HepG2 (cell line): ENCODE measurements around the gene INO80B. TPM values are rescaled to one million over a fixed set of nuclear protein-coding genes. Genes with fewer than 3 reads are reported as not detected.

ENCODE experiments used
- ADNP ChIP-seq: sonication (generic); formaldehyde crosslinking; IDR thresholded peaks from 2 replicates; pipeline ENCODE4 v1.4.0; 2020; ENCODE audit warnings: missing genetic modification reagents
- CBFB ChIP-seq: sonication (generic); formaldehyde crosslinking; IDR thresholded peaks from 2 replicates; pipeline ENCODE4 v1.4.0; 2020; ENCODE audit warnings: missing genetic modification reagents
- CBX1 ChIP-seq: IDR thresholded peaks from one replicate; pipeline ENCODE4 v1.6.1; 2016; ENCODE audit warnings: antibody characterized with exemption, low read depth
- CREB1 ChIP-seq, 2 experiments: fragments of 450-650 bp in 1 of 2; IDR thresholded peaks; 2 replicates each; pipeline ENCODE4 v1.6.1; 2016 to 2017; ENCODE audit warnings: control low read depth in 1 of 2, mild to moderate bottlenecking in 1 of 2, missing compliant biosample characterization in 1 of 2, missing genetic modification characterization in 1 of 2
- GTF3A ChIP-seq: sonication (generic); formaldehyde crosslinking; conservative IDR thresholded peaks from 2 replicates; pipeline ENCODE4 v1.4.0; 2020; ENCODE audit warnings: mild to moderate bottlenecking, missing genetic modification reagents
- KLF16 ChIP-seq, 2 experiments: sonication (generic) in 1 of 2; formaldehyde crosslinking in 1 of 2; IDR thresholded peaks; 2 replicates each; pipeline versions ENCODE4 v1.6.1 to v1.8.0; 2016 to 2023; ENCODE audit warnings: missing genetic modification reagents in 2 of 2, missing compliant biosample characterization in 1 of 2
- MTA1 ChIP-seq: sonication (generic); formaldehyde crosslinking; IDR thresholded peaks from 2 replicates; pipeline ENCODE4 v1.4.0; 2020; ENCODE audit warnings: missing genetic modification reagents, mild to moderate bottlenecking, borderline replicate concordance
- PITX1 ChIP-seq: sonication (generic); formaldehyde crosslinking; IDR thresholded peaks from 2 replicates; pipeline ENCODE4 v1.5.1; 2020; ENCODE audit warnings: mild to moderate bottlenecking, missing genetic modification reagents
- SRSF1 ChIP-seq: fragments of 200-400 bp; formaldehyde crosslinking; optimal IDR thresholded peaks from 2 replicates; pipeline ENCODE3; 2017; ENCODE audit warnings: mild to moderate bottlenecking, low read depth, low read length, moderate library complexity
- TBP ChIP-seq: sonication (generic); formaldehyde crosslinking; IDR thresholded peaks from 2 replicates; pipeline ENCODE4 v1.5.0; 2020; ENCODE audit warnings: missing genetic modification reagents
- TOPORS ChIP-seq: sonication (generic); formaldehyde crosslinking; IDR thresholded peaks from 2 replicates; pipeline ENCODE4 v1.8.0; 2023; ENCODE audit warnings: mild to moderate bottlenecking, missing genetic modification reagents
- ZNF10 ChIP-seq: sonication (generic); formaldehyde crosslinking; IDR thresholded peaks from 2 replicates; pipeline ENCODE4 v1.4.0; 2020; ENCODE audit warnings: mild to moderate bottlenecking, low read depth, missing genetic modification reagents, borderline replicate concordance
- ZNF317 ChIP-seq: sonication (generic); formaldehyde crosslinking; IDR thresholded peaks from 2 replicates; pipeline ENCODE4 v1.5.0; 2020; ENCODE audit warnings: mild to moderate bottlenecking, missing genetic modification reagents
- ZNF460 ChIP-seq: sonication (generic); formaldehyde crosslinking; IDR thresholded peaks from 2 replicates; pipeline ENCODE4 v1.5.1; 2020; ENCODE audit warnings: missing genetic modification reagents, mild to moderate bottlenecking, borderline replicate concordance
- ZNF550 ChIP-seq: sonication (generic); formaldehyde crosslinking; IDR thresholded peaks from 2 replicates; pipeline ENCODE4 v1.4.0; 2020; ENCODE audit warnings: mild to moderate bottlenecking, missing genetic modification reagents, borderline replicate concordance
- ZNF570 ChIP-seq: sonication (generic); formaldehyde crosslinking; IDR thresholded peaks from 2 replicates; pipeline ENCODE4 v1.4.0; 2020; ENCODE audit warnings: mild to moderate bottlenecking, missing genetic modification reagents, borderline replicate concordance
- ZNF605 ChIP-seq: sonication (generic); formaldehyde crosslinking; IDR thresholded peaks from 2 replicates; pipeline ENCODE4 v1.8.0; 2022; ENCODE audit warnings: mild to moderate bottlenecking, missing genetic modification reagents
- ZNF790 ChIP-seq: sonication (generic); formaldehyde crosslinking; IDR thresholded peaks from 2 replicates; pipeline ENCODE4 v1.8.0; 2022; ENCODE audit warnings: missing genetic modification reagents, mild to moderate bottlenecking, borderline replicate concordance
- ZSCAN20 ChIP-seq: sonication (generic); formaldehyde crosslinking; IDR thresholded peaks from 2 replicates; pipeline ENCODE4 v1.4.0; 2020; ENCODE audit warnings: missing genetic modification reagents, mild to moderate bottlenecking, borderline replicate concordance
- ZSCAN31 ChIP-seq: sonication (generic); formaldehyde crosslinking; IDR thresholded peaks from 2 replicates; pipeline ENCODE4 v1.5.0; 2020; ENCODE audit warnings: low read depth, mild to moderate bottlenecking, missing genetic modification reagents
- polyA plus RNA-seq, 8 experiments: library from polyadenylated mRNA; depleted of rRNA in 3 of 8; stranded (reverse) in 7 of 8; unstranded in 1 of 8; fragments of >200 nt; fragmentation: Illumina TruSeq in 4 of 8; extraction: Trizol in 4 of 8; gene quantifications; 2 replicates each; pipeline versions ENCODE4 v1.2.1 to v1.2.3, GENCODE V29; 2011 to 2016; ENCODE audit warnings: low read depth in 4 of 8, missing spikeins in 1 of 8, mixed read lengths in 1 of 8; ENCODE audit not compliant: insufficient read depth in 1 of 8
- total RNA-seq, 5 experiments: library from RNA; depleted of rRNA; stranded (reverse); fragments of >200 nt; fragmentation: Illumina TruSeq; extraction: Trizol; gene quantifications; 2 replicates each; pipeline ENCODE4 v1.2.3, GENCODE V29; 2016; ENCODE audit warnings: low read depth in 1 of 5
- TF ChIP-seq, protein P1 (sequence below), 2 experiments: fragments of 450-650 bp in 1 of 2; sonication (generic) in 1 of 2; formaldehyde crosslinking; IDR thresholded peaks; 2 replicates each; pipeline versions ENCODE4 v1.5.0 to v1.8.0; 2020 to 2022; ENCODE audit warnings: mild to moderate bottlenecking in 1 of 2, missing genetic modification reagents in 1 of 2
- TF ChIP-seq, protein P2 (sequence below): IDR thresholded peaks from 2 replicates; pipeline ENCODE4 v1.6.1; 2018; ENCODE audit warnings: missing genetic modification reagents
- TF ChIP-seq, protein P3 (sequence below): IDR thresholded peaks from 2 replicates; pipeline ENCODE4 v1.6.1; 2012; ENCODE audit warnings: low read length, improper control_type of control experiment
- TF ChIP-seq, protein P4 (sequence below): sonication (generic); formaldehyde crosslinking; IDR thresholded peaks from 2 replicates; pipeline ENCODE4 v1.8.0; 2022; ENCODE audit warnings: missing genetic modification reagents, mild to moderate bottlenecking, moderate library complexity, borderline replicate concordance

INO80B gene
- total and polyA plus RNA-seq, 2 of the 13 experiments (the other 11 are each of a cell fraction or from before 2014, with no cell fraction given), result 6.2 to 14.5 TPM

DNA sequence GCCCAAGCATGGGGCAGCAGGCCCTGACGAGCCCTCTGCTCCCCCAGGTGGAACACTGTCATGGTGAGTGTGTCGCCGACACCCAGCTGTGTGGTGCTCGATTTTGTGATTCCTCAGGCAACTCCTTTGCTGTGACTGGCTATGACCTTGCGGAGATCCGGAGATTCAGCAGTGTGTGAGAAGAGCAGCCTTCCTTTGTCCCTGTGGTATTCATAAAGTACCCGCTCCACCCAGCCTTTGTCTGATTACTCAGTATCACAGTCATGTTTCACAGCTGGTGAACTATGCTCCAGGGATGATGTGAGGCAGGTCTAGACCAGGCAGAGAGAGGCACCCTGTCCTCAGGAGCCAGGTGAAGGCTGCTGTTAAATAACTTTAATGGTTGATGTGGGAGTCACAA is 29.4 kb upstream of the INO80B start (continued):
- TF ChIP-seq MTA1 (no peak), TBP (no peak), PITX1 (CRISPR knock-in tag) (no peak), ZNF550 (CRISPR knock-in tag) (no peak), ZNF605 (CRISPR knock-in tag) (no peak), CBFB (CRISPR knock-in tag) (no peak), KLF16 (CRISPR knock-in tag; IDR thresholded peaks at IDR 0.05) (no peak), CREB1 (IDR thresholded peaks at IDR 0.05) (no peak), CREB1 (CRISPR knock-in tag; IDR thresholded peaks at IDR 0.05) (no peak), ZSCAN31 (CRISPR knock-in tag) (no peak), SRSF1 (no peak), GTF3A (CRISPR knock-in tag) (no peak), ZSCAN20 (CRISPR knock-in tag) (no peak), ZNF317 (CRISPR knock-in tag) (no peak), ADNP (CRISPR knock-in tag) (no peak), ZNF460 (CRISPR knock-in tag) (no peak; the same call in 1 of the 2 replicates), ZNF790 (CRISPR knock-in tag) (no peak), CBX1 (peak; percentile 5), ZNF10 (no peak), TOPORS (CRISPR knock-in tag) (no peak), ZNF570 (no peak)
- TF ChIP-seq, protein P1, sequence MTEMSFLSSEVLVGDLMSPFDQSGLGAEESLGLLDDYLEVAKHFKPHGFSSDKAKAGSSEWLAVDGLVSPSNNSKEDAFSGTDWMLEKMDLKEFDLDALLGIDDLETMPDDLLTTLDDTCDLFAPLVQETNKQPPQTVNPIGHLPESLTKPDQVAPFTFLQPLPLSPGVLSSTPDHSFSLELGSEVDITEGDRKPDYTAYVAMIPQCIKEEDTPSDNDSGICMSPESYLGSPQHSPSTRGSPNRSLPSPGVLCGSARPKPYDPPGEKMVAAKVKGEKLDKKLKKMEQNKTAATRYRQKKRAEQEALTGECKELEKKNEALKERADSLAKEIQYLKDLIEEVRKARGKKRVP (CRISPR knock-in tag; IDR thresholded peaks at IDR 0.05), result 0 out of 4 replicates have a peak, but pooled peaks of 1 of the 2 experiments have one; percentile 29
- TF ChIP-seq, protein P2, sequence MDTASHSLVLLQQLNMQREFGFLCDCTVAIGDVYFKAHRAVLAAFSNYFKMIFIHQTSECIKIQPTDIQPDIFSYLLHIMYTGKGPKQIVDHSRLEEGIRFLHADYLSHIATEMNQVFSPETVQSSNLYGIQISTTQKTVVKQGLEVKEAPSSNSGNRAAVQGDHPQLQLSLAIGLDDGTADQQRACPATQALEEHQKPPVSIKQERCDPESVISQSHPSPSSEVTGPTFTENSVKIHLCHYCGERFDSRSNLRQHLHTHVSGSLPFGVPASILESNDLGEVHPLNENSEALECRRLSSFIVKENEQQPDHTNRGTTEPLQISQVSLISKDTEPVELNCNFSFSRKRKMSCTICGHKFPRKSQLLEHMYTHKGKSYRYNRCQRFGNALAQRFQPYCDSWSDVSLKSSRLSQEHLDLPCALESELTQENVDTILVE, result no peak
- TF ChIP-seq, protein P3, sequence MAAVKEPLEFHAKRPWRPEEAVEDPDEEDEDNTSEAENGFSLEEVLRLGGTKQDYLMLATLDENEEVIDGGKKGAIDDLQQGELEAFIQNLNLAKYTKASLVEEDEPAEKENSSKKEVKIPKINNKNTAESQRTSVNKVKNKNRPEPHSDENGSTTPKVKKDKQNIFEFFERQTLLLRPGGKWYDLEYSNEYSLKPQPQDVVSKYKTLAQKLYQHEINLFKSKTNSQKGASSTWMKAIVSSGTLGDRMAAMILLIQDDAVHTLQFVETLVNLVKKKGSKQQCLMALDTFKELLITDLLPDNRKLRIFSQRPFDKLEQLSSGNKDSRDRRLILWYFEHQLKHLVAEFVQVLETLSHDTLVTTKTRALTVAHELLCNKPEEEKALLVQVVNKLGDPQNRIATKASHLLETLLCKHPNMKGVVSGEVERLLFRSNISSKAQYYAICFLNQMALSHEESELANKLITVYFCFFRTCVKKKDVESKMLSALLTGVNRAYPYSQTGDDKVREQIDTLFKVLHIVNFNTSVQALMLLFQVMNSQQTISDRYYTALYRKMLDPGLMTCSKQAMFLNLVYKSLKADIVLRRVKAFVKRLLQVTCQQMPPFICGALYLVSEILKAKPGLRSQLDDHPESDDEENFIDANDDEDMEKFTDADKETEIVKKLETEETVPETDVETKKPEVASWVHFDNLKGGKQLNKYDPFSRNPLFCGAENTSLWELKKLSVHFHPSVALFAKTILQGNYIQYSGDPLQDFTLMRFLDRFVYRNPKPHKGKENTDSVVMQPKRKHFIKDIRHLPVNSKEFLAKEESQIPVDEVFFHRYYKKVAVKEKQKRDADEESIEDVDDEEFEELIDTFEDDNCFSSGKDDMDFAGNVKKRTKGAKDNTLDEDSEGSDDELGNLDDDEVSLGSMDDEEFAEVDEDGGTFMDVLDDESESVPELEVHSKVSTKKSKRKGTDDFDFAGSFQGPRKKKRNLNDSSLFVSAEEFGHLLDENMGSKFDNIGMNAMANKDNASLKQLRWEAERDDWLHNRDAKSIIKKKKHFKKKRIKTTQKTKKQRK, result no peak
- TF ChIP-seq, protein P4, sequence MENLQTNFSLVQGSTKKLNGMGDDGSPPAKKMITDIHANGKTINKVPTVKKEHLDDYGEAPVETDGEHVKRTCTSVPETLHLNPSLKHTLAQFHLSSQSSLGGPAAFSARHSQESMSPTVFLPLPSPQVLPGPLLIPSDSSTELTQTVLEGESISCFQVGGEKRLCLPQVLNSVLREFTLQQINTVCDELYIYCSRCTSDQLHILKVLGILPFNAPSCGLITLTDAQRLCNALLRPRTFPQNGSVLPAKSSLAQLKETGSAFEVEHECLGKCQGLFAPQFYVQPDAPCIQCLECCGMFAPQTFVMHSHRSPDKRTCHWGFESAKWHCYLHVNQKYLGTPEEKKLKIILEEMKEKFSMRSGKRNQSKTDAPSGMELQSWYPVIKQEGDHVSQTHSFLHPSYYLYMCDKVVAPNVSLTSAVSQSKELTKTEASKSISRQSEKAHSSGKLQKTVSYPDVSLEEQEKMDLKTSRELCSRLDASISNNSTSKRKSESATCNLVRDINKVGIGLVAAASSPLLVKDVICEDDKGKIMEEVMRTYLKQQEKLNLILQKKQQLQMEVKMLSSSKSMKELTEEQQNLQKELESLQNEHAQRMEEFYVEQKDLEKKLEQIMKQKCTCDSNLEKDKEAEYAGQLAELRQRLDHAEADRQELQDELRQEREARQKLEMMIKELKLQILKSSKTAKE (CRISPR knock-in tag), result peak; percentile 47; the same call in 1 of the 2 replicates
